ENCODE data around the gene ILRUN.

The ILRUN gene

GRCh38 chr6:34648806-34649205 is 47.8 kb downstream of the ILRUN start:
- in situ Hi-C loops (cut with HindIII; ENCODE audit: low sequenced_read_pairs) = no loop called here
- no peak overlapping the region for H3K4me3 ChIP-seq (ENCODE audit: low read depth, low read length)
- TF ChIP-seq CTCF (IDR thresholded peaks at IDR 0.05; ENCODE audit: low read depth, low read length) = no peak
- DNase-seq (ENCODE audit: low read depth, low spot score) = no peak
